Omental fat pad (tissue), 4 donors: ENCODE data around the gene CCDC9B. TPM values are rescaled to one million over a fixed set of nuclear protein-coding genes. Genes with fewer than 3 reads are reported as not detected.

Experiments
- ATAC-seq: fragments of 150-250 bp; one replicate; pipeline ENCODE4 v1.9.1; 2016; ENCODE audit warnings: mild to moderate bottlenecking, moderate library complexity; ENCODE audit not compliant: low FRiP score
- DNase-seq: peaks from one replicate; pipeline ENCODE4 v3.0.0-alpha.2; 2019; ENCODE audit warnings: low spot score
- CTCF ChIP-seq, 3 donors: fragments of 450-650 bp; IDR thresholded peaks; one replicate each; pipeline ENCODE4 v1.5.1; 2016 to 2017; ENCODE audit warnings: antibody characterized with exemption in 3 of 3, mild to moderate bottlenecking in 3 of 3, moderate library complexity in 2 of 3
- total RNA-seq, 4 donors: library from RNA; depleted of rRNA; stranded (reverse); fragments of >200 nt; gene quantifications; one replicate each; pipeline ENCODE4 v1.1.0, GENCODE V29; 2016

CCDC9B gene
- total RNA-seq, 4 donors from 2014 or later, result 1.1 to 7.4 (median 4.5) TPM

GRCh38 chr15:40369474-40369869, 28.7 kb upstream of the CCDC9B start:
- ATAC-seq (no peak), DNase-seq (no peak)
- no peak for TF ChIP-seq CTCF (IDR thresholded peaks at IDR 0.05)

- DNase-seq (no peak), ATAC-seq (no peak)
- TF ChIP-seq CTCF (IDR thresholded peaks at IDR 0.05), result no peak
Measured at GRCh38 chr15:40368719-40369473, 28.2 kb upstream of the CCDC9B start.

- ATAC-seq, result peak; percentile 91
- DNase-seq, result no peak
- TF ChIP-seq CTCF (IDR thresholded peaks at IDR 0.05), result peak in 1 of 3 donors; percentile 83
Measured at GRCh38 chr15:40367686-40368611, 27.2 kb upstream of the CCDC9B start.

- ATAC-seq (no peak), DNase-seq (no peak)
- no peak for TF ChIP-seq CTCF (IDR thresholded peaks at IDR 0.05)
Measured at GRCh38 chr15:40367371-40367685, 26.6 kb upstream of the CCDC9B start.

GRCh38 chr15:40366457-40367370, 26.0 kb upstream of the CCDC9B start:
- peak; percentile 38 for ATAC-seq
- no peak for TF ChIP-seq CTCF (IDR thresholded peaks at IDR 0.05)

GRCh38 chr15:40365624-40366456, 25.1 kb upstream of the CCDC9B start:
- DNase-seq (no peak), ATAC-seq (no peak)
- no peak for TF ChIP-seq CTCF (IDR thresholded peaks at IDR 0.05)

More at GRCh38 chr15:40366457-40367370, 26.0 kb upstream of the CCDC9B start:
- no peak for DNase-seq
